Testis (tissue), 5 donors: ENCODE measurements around the gene SOX6. TPM values are rescaled to one million over a fixed set of nuclear protein-coding genes. Genes with fewer than 3 reads are reported as not detected.

ENCODE experiments used
- DNase-seq: peaks from one replicate; pipeline ENCODE4 v3.0.0-alpha.2; 2019
- H3K27ac ChIP-seq, 2 donors: fragments of 200-600 bp; sonication (generic); one replicate each; pipeline ENCODE4 v1.5.1; 2019
- H3K27me3 ChIP-seq: fragments of 200-600 bp; sonication (generic); one replicate; pipeline ENCODE4 v1.5.1; 2019
- H3K36me3 ChIP-seq: fragments of 200-600 bp; sonication (generic); one replicate; pipeline ENCODE4 v1.5.1; 2017; ENCODE audit warnings: low read depth; ENCODE audit errors: missing control alignments
- H3K4me1 ChIP-seq: fragments of 200-600 bp; sonication (generic); one replicate; pipeline ENCODE4 v1.5.1; 2019
- H3K4me3 ChIP-seq, 2 donors: fragments of 200-600 bp; sonication (generic); one replicate each; pipeline ENCODE4 v1.5.1; 2017 to 2019
- H3K9me3 ChIP-seq: fragments of 200-600 bp; sonication (generic); one replicate; pipeline ENCODE4 v1.5.1; 2017
- POLR2A ChIP-seq: fragments of 450-650 bp; IDR thresholded peaks from one replicate; pipeline ENCODE4 v1.6.1; 2017; ENCODE audit warnings: antibody characterized with exemption, mild to moderate bottlenecking, moderate library complexity
- WGBS, 2 donors: methylation state at CpG; one replicate each; pipeline ENCODE4 v1.1.5; 2018; 5-methylcytosine and 5-hydroxymethylcytosine counted together
- intact Hi-C: fragments of 100-400 bp; cut with DNase I; formaldehyde crosslinking; loops from one replicate; pipeline ENCODE4 v1.15.1; 2023; ENCODE audit warnings: low total_unique reads
- long read RNA-seq, 2 donors: transcript quantifications; one replicate each; lab custom pipeline, GENCODE V29; 2026
- polyA plus RNA-seq: library from polyadenylated mRNA; stranded (reverse); fragments of 350-450 nt; fragmentation: Illumina TruSeq; extraction: RNeasy Lipid Tissue Mini Kit (QIAGEN cat#74804); gene quantifications from one replicate; pipeline ENCODE4 v1.2.3, GENCODE V29; 2014; ENCODE audit warnings: low read depth, low replicate concordance; ENCODE audit not compliant: insufficient read depth
- total RNA-seq, 2 donors: library from RNA; depleted of rRNA; stranded (reverse); fragments of >200 nt; gene quantifications; one replicate each; pipeline ENCODE4 v1.2.3, GENCODE V29; 2016
- TF ChIP-seq, protein P1 (sequence below), 3 experiments: fragments of 450-650 bp in 2 of 3; fragments of 200-600 bp in 1 of 3; sonication (generic) in 1 of 3; IDR thresholded peaks; one replicate each; pipeline ENCODE4 v1.5.1; 2016 to 2019; ENCODE audit warnings: antibody characterized with exemption in 3 of 3, mild to moderate bottlenecking in 2 of 3, moderate library complexity in 1 of 3

Gene SOX6
- total RNA-seq (10 to 100 TPM; 52.3 to 74.0 TPM), polyA plus RNA-seq (39.6 TPM)
- long read RNA-seq, donor 1, partial matches to known transcripts = 634 of 697 reads
- long read RNA-seq, donor 1, other reads (novel, unspliced or antisense) = 63 of 697 reads
- long read RNA-seq, donor 2 = 0 reads

DNA sequence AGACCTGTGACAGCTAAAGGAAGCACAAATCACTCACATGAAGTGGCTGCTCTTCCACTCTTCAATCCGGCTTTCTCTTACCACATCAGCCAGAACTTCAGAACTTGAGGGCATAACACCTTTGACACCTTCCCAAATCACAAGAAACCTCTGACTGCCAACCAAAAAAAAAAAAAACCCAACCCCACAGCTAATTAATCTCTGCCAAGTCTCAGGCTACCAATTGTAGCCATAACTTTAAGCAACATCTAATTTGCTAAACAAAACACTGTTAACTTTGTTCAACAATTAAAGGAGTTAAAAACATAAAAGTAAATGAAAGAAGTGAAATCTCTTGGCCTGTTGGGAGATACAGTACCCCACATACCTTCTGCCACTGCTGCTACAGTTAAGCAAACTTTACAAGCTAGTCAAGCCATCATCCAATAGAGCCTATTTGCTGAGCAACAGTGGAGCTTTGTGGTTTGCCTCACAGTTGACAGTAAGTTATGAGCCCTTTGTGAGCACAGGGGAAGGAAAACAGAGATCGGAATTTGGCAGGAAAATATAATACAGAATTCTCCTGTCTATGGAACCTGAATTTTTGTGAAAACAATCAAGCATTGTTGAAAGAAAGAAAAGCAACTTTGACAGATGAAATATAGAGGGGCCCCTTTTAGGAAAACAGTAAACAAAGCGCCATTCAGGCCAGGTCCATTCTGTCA lies at the start of gene SOX6:
SOX6 (minus strand) TSS at position 490 of the 704 bp plus-strand sequence. CDS start 15,298 bp downstream, outside the sequence.
- WGBS, 2 donors = 68 to 72% methylated on average over 3 of the region's 3 CpGs
- Histone ChIP-seq H3K9me3 (no peaks in the 10 kb centered on the region), H3K27me3 (no peaks in the 10 kb centered on the region), H3K4me1 (no peaks in the 10 kb centered on the region), H3K36me3 (no peaks in the 10 kb centered on the region), H3K4me3 (no peak within 1 kb of the TSS), H3K27ac (no peak within 1 kb of the TSS)
- no peak for TF ChIP-seq POLR2A
- TF ChIP-seq, protein P1, sequence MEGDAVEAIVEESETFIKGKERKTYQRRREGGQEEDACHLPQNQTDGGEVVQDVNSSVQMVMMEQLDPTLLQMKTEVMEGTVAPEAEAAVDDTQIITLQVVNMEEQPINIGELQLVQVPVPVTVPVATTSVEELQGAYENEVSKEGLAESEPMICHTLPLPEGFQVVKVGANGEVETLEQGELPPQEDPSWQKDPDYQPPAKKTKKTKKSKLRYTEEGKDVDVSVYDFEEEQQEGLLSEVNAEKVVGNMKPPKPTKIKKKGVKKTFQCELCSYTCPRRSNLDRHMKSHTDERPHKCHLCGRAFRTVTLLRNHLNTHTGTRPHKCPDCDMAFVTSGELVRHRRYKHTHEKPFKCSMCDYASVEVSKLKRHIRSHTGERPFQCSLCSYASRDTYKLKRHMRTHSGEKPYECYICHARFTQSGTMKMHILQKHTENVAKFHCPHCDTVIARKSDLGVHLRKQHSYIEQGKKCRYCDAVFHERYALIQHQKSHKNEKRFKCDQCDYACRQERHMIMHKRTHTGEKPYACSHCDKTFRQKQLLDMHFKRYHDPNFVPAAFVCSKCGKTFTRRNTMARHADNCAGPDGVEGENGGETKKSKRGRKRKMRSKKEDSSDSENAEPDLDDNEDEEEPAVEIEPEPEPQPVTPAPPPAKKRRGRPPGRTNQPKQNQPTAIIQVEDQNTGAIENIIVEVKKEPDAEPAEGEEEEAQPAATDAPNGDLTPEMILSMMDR (IDR thresholded peaks at IDR 0.05) = no peak
- peak; percentile 14 for DNase-seq
- intact Hi-C loops = no loop called here

DNA sequence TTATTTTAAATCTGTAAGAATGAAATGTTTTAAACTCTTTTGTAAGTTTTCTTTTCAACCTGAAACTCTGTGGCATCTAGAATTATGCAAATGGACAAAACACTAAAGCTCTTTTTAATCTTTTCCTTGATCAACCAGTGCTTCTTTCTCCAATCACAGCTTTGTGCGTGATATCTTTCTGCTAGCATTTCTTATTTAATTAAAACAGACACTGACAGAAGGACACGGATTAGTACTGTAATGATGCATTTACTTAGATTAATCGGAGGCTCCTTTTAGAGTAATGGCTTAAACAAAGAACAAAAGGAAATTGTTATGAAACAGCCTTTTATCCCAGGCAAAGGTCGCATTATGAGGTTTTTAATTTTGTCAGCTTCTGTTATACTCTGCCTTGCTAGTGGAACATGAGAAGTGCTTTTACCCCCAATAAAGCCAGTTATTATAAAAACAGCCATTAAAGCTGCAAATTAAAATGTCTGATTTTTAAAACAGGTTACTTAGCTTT lies 48.5 kb upstream of the SOX6 start:
- H3K4me3 ChIP-seq = no peak overlapping the region
- H3K27ac ChIP-seq = no peak overlapping the region
- no peaks in the 10 kb centered on the region for H3K36me3 ChIP-seq
- no peak for TF ChIP-seq POLR2A
- TF ChIP-seq, protein P1 (IDR thresholded peaks at IDR 0.05) = no peak
- H3K4me1 ChIP-seq = peaks cover 5% of the 10 kb centered on the region
- DNase-seq = no peak
- WGBS, 2 donors = 52 to 70% methylated on average over 4 of the region's 4 CpGs
- intact Hi-C loops = no loop called here
- H3K9me3 ChIP-seq = no peaks in the 10 kb centered on the region
- no peaks in the 10 kb centered on the region for H3K27me3 ChIP-seq

DNA sequence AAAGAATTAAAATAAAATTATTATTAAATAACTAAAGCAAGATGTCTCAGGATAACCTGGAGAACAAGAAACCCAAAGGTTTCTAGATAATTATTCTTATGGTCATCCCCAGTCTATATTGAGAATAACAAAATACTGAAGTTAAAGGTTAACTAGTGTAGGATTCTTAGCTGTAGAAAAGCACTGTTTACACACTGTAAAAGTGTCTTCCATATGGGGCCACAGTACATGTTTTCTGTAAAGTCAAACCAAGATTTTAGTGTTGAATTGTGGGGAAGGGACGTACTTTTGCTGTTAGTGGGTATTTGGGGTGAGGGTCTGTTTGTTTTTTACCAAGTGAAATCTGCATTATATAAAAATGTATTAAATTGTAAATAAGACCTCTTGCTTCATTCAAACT lies 47.5 kb upstream of the SOX6 start:
- TF ChIP-seq, protein P1 (IDR thresholded peaks at IDR 0.05) = no peak
- TF ChIP-seq POLR2A = no peak
- intact Hi-C loops = no loop called here
- H3K4me3 ChIP-seq = no peak overlapping the region
- H3K4me1 ChIP-seq = peaks cover 5% of the 10 kb centered on the region
- H3K36me3 ChIP-seq = no peaks in the 10 kb centered on the region
- H3K27ac ChIP-seq = peak overlapping the region in 1 of 2 donors; percentile 25
- no peaks in the 10 kb centered on the region for H3K9me3 ChIP-seq
- WGBS, 2 donors = 79 to 93% methylated on average over 1 of the region's 1 CpG
- H3K27me3 ChIP-seq = no peaks in the 10 kb centered on the region
- DNase-seq = no peak

- Histone ChIP-seq H3K4me3 (no peak overlapping the region), H3K9me3 (no peaks in the 10 kb centered on the region), H3K36me3 (no peaks in the 10 kb centered on the region), H3K27me3 (no peaks in the 10 kb centered on the region), H3K4me1 (peaks cover 5% of the 10 kb centered on the region), H3K27ac (peak overlapping the region in 1 of 2 donors; percentile 25)
- no peak for DNase-seq
- intact Hi-C loops = no loop called here
- TF ChIP-seq, protein P1 (IDR thresholded peaks at IDR 0.05) = no peak
- no peak for TF ChIP-seq POLR2A
- WGBS, 2 donors = 33 to 44% methylated on average over 2 of the region's 2 CpGs
Measured at GRCh38 chr11:16403448-16403803, 47.1 kb upstream of the SOX6 start.
